ENCODE results near the gene CEACAM6.
"Not testable (repeated sequence)": the region's sequence is repeated elsewhere in the genome, so short reads cannot be mapped to it uniquely, and the experiment has no call there.

Gene CEACAM6

GRCh38 chr19:41755328-41755913, at the start of gene CEACAM6:
Gene CEACAM6 (plus strand): TSS chr19:41755530. CDS start chr19:41755639, 109 bp downstream.
- peak in 1 of 3 donors; percentile 6 for DNase-seq

DNA sequence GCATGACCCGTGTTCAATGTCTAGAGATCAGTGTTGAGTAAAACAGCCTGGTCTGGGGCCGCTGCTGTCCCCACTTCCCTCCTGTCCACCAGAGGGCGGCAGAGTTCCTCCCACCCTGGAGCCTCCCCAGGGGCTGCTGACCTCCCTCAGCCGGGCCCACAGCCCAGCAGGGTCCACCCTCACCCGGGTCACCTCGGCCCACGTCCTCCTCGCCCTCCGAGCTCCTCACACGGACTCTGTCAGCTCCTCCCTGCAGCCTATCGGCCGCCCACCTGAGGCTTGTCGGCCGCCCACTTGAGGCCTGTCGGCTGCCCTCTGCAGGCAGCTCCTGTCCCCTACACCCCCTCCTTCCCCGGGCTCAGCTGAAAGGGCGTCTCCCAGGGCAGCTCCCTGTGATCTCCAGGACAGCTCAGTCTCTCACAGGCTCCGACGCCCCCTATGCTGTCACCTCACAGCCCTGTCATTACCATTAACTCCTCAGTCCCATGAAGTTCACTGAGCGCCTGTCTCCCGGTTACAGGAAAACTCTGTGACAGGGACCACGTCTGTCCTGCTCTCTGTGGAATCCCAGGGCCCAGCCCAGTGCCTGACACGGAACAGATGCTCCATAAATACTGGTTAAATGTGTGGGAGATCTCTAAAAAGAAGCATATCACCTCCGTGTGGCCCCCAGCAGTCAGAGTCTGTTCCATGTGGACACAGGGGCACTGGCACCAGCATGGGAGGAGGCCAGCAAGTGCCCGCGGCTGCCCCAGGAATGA, 48.4 kb upstream of the CEACAM6 start:
- DNase-seq = peak; percentile 68 to 82 (median 76)

- DNase-seq = no peak
Measured at GRCh38 chr19:41707502-41707812, 47.9 kb upstream of the CEACAM6 start.

GRCh38 chr19:41707871-41708371, 47.4 kb upstream of the CEACAM6 start:
- DNase-seq = no peak

DNA sequence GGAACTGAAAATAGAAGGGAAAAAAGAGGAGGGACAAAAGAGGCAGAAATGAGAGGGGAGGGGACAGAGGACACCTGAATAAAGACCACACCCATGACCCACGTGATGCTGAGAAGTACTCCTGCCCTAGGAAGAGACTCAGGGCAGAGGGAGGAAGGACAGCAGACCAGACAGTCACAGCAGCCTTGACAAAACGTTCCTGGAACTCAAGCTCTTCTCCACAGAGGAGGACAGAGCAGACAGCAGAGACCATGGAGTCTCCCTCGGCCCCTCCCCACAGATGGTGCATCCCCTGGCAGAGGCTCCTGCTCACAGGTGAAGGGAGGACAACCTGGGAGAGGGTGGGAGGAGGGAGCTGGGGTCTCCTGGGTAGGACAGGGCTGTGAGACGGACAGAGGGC, 46.8 kb upstream of the CEACAM6 start, which contains the start of gene CEACAM5:
Gene CEACAM5, plus strand, starts transcription at position 146 of the 400 bp plus-strand sequence. Its CDS starts 106 bp downstream, at position 252.
- no peak for DNase-seq

- DNase-seq = not testable (repeated sequence)
Measured at GRCh38 chr19:41709516-41709915, 45.8 kb upstream of the CEACAM6 start.

- no peak for DNase-seq
Measured at GRCh38 chr19:41709951-41710645, 45.2 kb upstream of the CEACAM6 start.

GRCh38 chr19:41711376-41712261, 43.7 kb upstream of the CEACAM6 start:
- no peak for DNase-seq

DNA sequence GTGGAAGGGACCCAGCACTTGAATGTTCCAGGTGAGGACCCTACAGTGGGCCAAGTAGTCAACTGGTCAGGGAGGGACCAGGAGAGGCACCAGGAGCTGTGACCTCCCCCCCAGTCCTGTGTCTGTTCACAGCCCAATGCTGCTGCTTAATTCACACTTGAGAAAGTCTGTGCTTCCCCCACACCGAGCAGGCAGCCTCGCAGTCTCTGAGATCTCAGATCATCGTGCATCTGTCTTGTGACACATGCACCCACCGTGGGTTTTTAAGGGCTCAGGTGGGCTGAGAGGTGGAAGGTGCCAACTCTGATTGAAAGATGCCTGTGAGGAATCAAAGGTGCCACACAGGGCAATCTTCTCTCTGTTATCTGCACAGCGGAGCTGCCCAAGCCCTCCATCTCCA, 40.7 kb upstream of the CEACAM6 start:
- no peak for DNase-seq

- DNase-seq = no peak
Measured at GRCh38 chr19:41718761-41719160, 36.6 kb upstream of the CEACAM6 start.

GRCh38 chr19:41720103-41720502, 35.2 kb upstream of the CEACAM6 start:
- no peak for DNase-seq

GRCh38 chr19:41726493-41726892, 28.8 kb upstream of the CEACAM6 start:
- DNase-seq = no peak

DNA sequence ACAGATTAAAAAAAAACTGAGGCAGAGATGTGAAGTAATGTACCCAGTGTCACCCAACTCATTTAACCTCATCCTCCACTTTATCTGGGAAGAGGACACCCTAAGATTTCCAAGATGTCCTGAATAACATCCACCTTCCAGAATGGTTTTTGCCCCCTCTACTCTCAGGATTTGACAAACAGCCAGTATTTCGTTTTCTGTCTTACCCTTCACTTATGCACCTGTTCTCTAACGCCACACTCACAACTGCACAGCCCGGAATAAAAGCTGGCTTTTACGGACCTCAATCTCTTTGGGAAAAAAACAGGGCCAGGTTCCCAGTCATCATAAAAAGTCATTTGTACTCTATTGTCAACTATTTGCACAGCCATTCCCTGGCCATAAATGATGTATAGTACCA, 21.2 kb upstream of the CEACAM6 start:
- no peak for DNase-seq

DNA sequence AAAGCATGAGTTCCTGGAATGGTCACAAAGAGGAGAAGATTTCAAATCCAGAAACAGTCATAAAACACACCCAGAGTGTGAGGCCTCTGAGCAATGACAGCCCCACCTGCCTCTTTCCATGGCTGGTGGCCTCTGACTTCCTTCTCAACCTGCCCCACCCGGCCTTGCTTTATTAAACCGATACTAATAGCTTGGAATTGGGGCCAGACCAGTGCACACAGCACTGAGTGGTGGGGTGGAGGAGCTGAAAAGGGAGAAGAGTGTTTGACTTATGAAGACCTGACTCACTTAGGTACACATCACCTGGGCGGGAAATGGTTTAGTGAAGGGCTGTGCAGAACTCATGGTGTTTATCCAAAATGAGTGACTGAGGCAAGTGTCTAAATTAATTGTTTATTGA, 20.7 kb upstream of the CEACAM6 start:
- DNase-seq = no peak

DNA sequence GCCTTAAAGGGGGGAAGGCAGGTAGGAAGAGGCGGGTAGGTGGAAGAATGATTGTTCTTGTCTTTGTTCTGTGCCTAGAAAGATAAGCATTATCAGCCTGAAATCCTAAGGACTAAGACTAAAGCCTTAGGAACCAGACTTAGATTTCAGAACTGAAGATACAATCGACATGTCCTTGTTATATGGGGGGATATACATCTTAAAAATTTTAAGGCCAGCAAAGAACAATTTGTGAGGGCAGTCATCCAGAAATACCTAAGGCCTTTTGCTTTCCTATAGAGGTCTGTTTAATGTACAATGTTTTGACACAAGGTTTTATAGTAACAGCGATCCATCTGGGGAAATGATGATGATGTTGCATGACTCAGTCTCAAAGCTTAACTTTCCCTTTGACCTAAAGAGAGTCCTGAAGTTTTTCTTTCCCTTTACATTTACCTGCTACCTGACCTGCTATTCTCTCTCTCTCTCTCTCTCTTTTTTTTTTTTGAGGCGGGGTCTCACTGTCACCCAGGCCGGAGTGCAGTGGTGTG, 20.2 kb upstream of the CEACAM6 start:
- no peak for DNase-seq

DNA sequence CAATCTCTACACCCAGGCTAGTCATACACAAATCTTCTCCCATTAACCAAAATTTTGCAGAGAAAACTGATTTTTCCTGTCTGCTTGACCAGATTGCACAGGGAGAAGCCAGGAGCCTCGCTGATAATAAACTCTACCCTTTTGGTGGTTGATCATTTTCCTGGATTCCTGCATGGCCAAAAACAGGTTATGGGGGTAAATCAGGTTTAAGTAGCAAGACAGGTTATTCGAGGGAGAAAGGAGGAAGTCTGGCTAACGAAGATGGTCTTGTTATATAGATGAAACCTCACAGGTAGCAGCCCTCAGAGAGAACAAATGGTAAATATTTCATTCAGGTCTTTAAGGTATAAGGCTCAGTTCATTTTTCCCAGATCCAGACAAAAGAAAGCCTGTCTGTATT, 16.0 kb upstream of the CEACAM6 start:
- no peak for DNase-seq

- DNase-seq = no peak
Measured at GRCh38 chr19:41740415-41741243, 14.7 kb upstream of the CEACAM6 start.

- no peak for DNase-seq
Measured at GRCh38 chr19:41741244-41741554, 14.1 kb upstream of the CEACAM6 start.

DNA sequence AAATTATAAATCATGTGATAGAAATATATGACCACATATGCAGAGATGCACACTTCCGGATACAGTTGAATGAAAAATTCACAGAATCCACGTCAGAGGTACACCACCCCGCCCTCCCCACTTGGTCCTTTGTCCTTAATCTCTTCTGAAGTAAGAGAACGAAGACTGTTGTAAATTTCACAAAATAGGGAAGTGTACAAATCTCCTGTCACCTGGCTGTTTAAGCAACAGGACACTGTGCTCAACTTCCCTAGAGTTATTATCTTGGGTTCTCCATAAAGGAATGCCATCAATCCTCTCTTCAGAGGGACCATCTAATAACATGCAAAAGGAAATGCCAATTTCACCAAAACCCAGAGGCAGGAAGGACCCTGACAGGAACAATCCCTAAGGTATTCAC, 10.5 kb upstream of the CEACAM6 start:
- DNase-seq = peak in 2 of 3 donors; percentile 22 to 27

- DNase-seq = peak; percentile 21 to 43 (median 40)
Measured at GRCh38 chr19:41745756-41746155, 9.6 kb upstream of the CEACAM6 start.

- peak; percentile 67 to 74 (median 73) for DNase-seq
Measured at GRCh38 chr19:41746593-41747227, 8.6 kb upstream of the CEACAM6 start.
